Sigmoid colon (tissue), 7 donors: ENCODE results near the gene NISCH. TPM values are rescaled to one million over a fixed set of nuclear protein-coding genes. Genes with fewer than 3 reads are reported as not detected.
A peak's percentile ranks its signal among the peaks of the same experiment; 100 is the strongest.

Experiments
- DNase-seq: peaks from one replicate; pipeline ENCODE4 v3.0.0-alpha.2; 2019
- H3K27ac ChIP-seq, 4 donors: fragments of 200-600 bp; sonication (generic); one replicate each; pipeline ENCODE4 v1.5.1; 2016 to 2019; ENCODE audit warnings: mild to moderate bottlenecking in 1 of 4
- H3K27me3 ChIP-seq, 3 donors: fragments of 200-600 bp; sonication (generic); one replicate each; pipeline ENCODE4 v1.5.1; 2019; ENCODE audit warnings: mild to moderate bottlenecking in 1 of 3
- H3K36me3 ChIP-seq, 4 donors: fragments of 200-600 bp; sonication (generic); one replicate each; pipeline ENCODE4 v1.5.1; 2016 to 2019
- H3K4me1 ChIP-seq, 4 donors: fragments of 200-600 bp; sonication (generic); one replicate each; pipeline ENCODE4 v1.5.1; 2017 to 2019
- H3K4me3 ChIP-seq, 4 donors: fragments of 200-600 bp; sonication (generic); one replicate each; pipeline ENCODE4 v1.5.1; 2017 to 2019; ENCODE audit warnings: mild to moderate bottlenecking in 2 of 4, moderate library complexity in 1 of 4
- H3K9me3 ChIP-seq, 4 donors: fragments of 200-600 bp in 3 of 4; sonication (generic) in 3 of 4; one replicate each; pipeline versions ENCODE4 v1.5.1 to v1.6.1; 2013 to 2019
- EP300 ChIP-seq, 4 donors: sonication (generic); formaldehyde crosslinking; IDR thresholded peaks; one replicate each; pipeline ENCODE4 v1.6.1; 2017; ENCODE audit warnings: antibody characterized with exemption in 4 of 4
- POLR2A ChIP-seq, 2 donors: fragments of 450-650 bp; IDR thresholded peaks; one replicate each; pipeline ENCODE4 v1.6.1; 2016; ENCODE audit warnings: antibody characterized with exemption in 2 of 2, mild to moderate bottlenecking in 2 of 2, moderate library complexity in 2 of 2
- POLR2AphosphoS5 ChIP-seq, 4 donors: sonication (generic); formaldehyde crosslinking; IDR thresholded peaks; one replicate each; pipeline ENCODE4 v1.6.1; 2017; ENCODE audit warnings: antibody characterized with exemption in 4 of 4
- WGBS, 2 donors: extraction: QIAGEN DNeasy Blood & Tissue Kit; methylation state at CpG; one replicate each; pipeline ENCODE4 v1.1.7; 2013; 5-methylcytosine and 5-hydroxymethylcytosine counted together
- intact Hi-C: fragments of 100-400 bp; cut with DNase I; formaldehyde crosslinking; loops from one replicate; pipeline ENCODE4 v1.15.1; 2023
- polyA plus RNA-seq, 3 donors: library from polyadenylated mRNA; stranded (reverse); fragments of 200-250 nt; gene quantifications; one replicate each; pipeline ENCODE4 v1.2.3, GENCODE V29; 2013
- total RNA-seq, 4 donors: library from RNA; depleted of rRNA; stranded (reverse); fragments of >200 nt; gene quantifications; one replicate each; pipeline ENCODE4 v1.1.0, GENCODE V29; 2016
- TF ChIP-seq, protein P1 (sequence below), 4 experiments: fragments of 450-650 bp in 3 of 4; fragments of 200-600 bp in 1 of 4; IDR thresholded peaks; one replicate each; pipeline ENCODE4 v1.5.1; 2016 to 2019; ENCODE audit warnings: antibody characterized with exemption in 4 of 4, mild to moderate bottlenecking in 3 of 4, moderate library complexity in 2 of 4
- donor health status: healthy with polysubstance abuse.
- donor health status: Bipolar disorder and iron deficiency.
- donor health status: healthy.

NISCH gene
- total and polyA plus RNA-seq, 7 donors: 14.3 to 113 (median 53.5) TPM

DNA sequence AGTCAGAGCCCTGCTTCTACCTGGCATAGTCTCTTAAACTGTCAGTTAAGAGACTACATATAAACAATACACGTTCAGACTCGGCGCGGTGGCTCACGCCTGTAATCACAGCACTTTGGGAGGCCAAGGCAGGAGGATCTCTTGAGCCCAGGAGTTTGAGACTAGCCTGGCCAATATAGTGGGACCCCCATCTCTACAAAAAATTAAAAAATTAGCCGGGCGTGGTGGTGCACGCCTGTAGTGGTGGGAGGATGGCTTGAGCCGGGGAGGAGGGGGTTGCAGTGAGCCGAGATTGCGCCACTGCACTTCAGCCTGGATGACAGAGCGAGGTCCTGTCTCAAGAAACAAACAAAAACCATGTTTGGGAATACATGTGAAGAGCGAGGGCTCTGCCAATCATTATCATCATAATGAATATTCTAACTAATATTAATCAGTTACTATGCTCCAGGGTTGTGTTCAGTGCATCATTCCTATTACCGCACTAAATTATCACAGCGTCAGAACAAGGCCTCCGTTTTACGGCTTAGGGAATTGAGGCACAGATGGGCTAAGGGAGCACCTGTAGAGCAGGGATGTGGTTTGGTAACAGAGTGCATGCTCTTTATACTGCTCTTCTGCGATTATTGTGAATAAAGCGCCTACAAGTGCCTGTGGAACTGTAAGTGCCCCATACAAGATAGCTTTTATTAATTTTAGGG lies 80.2 kb downstream of the NISCH start:
- no peak for DNase-seq
- H3K4me1 ChIP-seq: peaks cover 0 to 72% (median 54%) of the 10 kb centered on the region in 4 donors

DNA sequence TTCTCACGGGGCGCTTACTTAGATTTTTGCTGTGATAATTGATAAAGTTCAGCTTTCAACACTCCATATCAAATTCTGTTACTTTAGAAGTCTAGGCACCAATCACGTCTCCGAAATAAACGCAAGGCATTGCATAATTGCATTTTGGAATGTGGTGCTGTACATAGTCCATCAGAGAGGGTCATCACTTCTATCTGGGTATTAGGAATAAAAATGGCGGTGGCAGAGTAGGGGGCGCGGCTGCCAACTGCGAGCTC lies 80.6 kb downstream of the NISCH start:
- Histone ChIP-seq H3K27me3 (no peaks in the 10 kb centered on the region), H3K4me3 (peak overlapping the region in 3 of 4 donors; percentile 57 to 84 (median 68)), H3K36me3 (peaks cover 0 to 9% (median 0%) of the 10 kb centered on the region in 4 donors), H3K9me3 (no peaks in the 10 kb centered on the region), H3K27ac (peak overlapping the region; percentile 80 to 93 (median 88)), H3K4me1 (peaks cover 0 to 72% (median 54%) of the 10 kb centered on the region in 4 donors)
- intact Hi-C loops: loop anchor here (5.0 kb wide), 2 partner anchors 64 to 171 kb away; partner anchors contain the start of genes GLT8D1 and SPCS1
- no peak for DNase-seq
- TF ChIP-seq, protein P1, sequence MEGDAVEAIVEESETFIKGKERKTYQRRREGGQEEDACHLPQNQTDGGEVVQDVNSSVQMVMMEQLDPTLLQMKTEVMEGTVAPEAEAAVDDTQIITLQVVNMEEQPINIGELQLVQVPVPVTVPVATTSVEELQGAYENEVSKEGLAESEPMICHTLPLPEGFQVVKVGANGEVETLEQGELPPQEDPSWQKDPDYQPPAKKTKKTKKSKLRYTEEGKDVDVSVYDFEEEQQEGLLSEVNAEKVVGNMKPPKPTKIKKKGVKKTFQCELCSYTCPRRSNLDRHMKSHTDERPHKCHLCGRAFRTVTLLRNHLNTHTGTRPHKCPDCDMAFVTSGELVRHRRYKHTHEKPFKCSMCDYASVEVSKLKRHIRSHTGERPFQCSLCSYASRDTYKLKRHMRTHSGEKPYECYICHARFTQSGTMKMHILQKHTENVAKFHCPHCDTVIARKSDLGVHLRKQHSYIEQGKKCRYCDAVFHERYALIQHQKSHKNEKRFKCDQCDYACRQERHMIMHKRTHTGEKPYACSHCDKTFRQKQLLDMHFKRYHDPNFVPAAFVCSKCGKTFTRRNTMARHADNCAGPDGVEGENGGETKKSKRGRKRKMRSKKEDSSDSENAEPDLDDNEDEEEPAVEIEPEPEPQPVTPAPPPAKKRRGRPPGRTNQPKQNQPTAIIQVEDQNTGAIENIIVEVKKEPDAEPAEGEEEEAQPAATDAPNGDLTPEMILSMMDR (IDR thresholded peaks at IDR 0.05): no peak
- TF ChIP-seq POLR2A (IDR thresholded peaks at IDR 0.05) (no peak), POLR2AphosphoS5 (IDR thresholded peaks at IDR 0.05) (no peak), EP300 (IDR thresholded peaks at IDR 0.05) (no peak)
- 3 to 15% methylated on average over 9 of the region's 9 CpGs for WGBS, 2 donors

More for the DNA sequence above, 80.2 kb downstream of the NISCH start:
- H3K27me3 ChIP-seq: no peaks in the 10 kb centered on the region
- H3K4me3 ChIP-seq: peak overlapping the region in 3 of 4 donors; percentile 57 to 84 (median 68)
- TF ChIP-seq, protein P1 (IDR thresholded peaks at IDR 0.05): no peak
- TF ChIP-seq POLR2A (IDR thresholded peaks at IDR 0.05): no peak
- no peak for TF ChIP-seq POLR2AphosphoS5 (IDR thresholded peaks at IDR 0.05)
- no peak for TF ChIP-seq EP300 (IDR thresholded peaks at IDR 0.05)
- peak overlapping the region; percentile 80 to 93 (median 88) for H3K27ac ChIP-seq
- no peaks in the 10 kb centered on the region for H3K9me3 ChIP-seq
- intact Hi-C loops: loop anchor here (5.0 kb wide), 2 partner anchors 63 to 172 kb away; partner anchors contain the start of genes GLT8D1 and SPCS1
- WGBS, 2 donors: 83 to 91% methylated on average over 19 of the region's 19 CpGs
- H3K36me3 ChIP-seq: peaks cover 0 to 4% (median 0%) of the 10 kb centered on the region in 4 donors

DNA sequence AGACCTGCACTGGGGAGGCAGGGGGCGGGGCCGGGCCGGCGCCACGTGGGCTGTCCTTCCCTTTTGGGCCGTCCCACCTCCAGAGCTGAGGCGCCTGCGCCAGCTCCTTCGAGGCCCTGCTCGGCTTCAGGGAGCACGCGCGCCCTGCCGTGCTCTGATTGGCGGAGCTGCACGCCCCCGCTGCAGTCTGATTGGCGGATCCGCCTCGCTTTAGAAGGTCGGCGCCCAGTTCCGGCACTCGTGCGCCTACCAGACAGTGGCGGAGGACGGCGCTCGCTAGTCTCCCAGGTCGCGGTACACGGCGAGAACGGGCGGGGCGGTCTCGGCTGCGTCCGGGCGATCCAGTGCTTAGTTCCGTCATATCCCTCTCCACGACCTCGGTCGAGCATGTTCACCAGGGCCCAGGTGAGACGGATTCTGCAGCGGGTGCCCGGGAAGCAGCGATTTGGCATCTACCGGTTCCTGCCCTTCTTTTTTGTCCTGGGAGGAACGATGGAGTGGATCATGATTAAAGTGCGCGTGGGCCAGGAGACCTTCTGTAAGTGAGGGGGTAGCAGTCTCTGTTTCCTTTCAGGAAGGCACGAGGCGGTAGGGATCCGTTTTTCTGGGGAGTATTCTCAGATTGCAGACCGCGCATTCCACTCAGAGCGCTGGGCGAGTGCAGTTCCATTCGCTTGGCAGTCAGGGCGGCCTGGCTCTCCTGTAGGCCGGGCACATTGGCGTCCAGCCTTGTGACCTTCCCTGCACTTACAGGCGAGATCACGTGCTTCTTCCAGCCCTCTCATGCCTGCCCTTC lies 81.2 kb downstream of the NISCH start, which contains the start of gene UQCC5:
TSS of gene UQCC5 (plus strand) at position 237 of the 796 bp plus-strand sequence. CDS start at position 388, 151 bp downstream.
- peak; percentile 99 for DNase-seq
- intact Hi-C loops: loop anchor here (5.0 kb wide), 2 partner anchors 64 to 171 kb away; partner anchors contain the start of genes GLT8D1 and SPCS1
- Histone ChIP-seq H3K4me3 (peak within 1 kb of the TSS; percentile 57 to 84 (median 71)), H3K27ac (peak within 1 kb of the TSS; percentile 85 to 93 (median 88)), H3K27me3 (no peaks in the 10 kb centered on the region), H3K4me1 (peaks cover 0 to 72% (median 54%) of the 10 kb centered on the region in 4 donors), H3K36me3 (peaks cover 0 to 13% (median 0%) of the 10 kb centered on the region in 4 donors), H3K9me3 (no peaks in the 10 kb centered on the region)
- WGBS, 2 donors: 0% methylated on average over 65 of the region's 65 CpGs
- TF ChIP-seq, protein P1 (IDR thresholded peaks at IDR 0.05): no peak
- peak in 1 of 4 donors; percentile 24 for TF ChIP-seq EP300 (IDR thresholded peaks at IDR 0.05)
- peak; percentile 94 to 96 for TF ChIP-seq POLR2A (IDR thresholded peaks at IDR 0.05)
- TF ChIP-seq POLR2AphosphoS5 (IDR thresholded peaks at IDR 0.05): peak; percentile 98 to 100 (median 98)

DNA sequence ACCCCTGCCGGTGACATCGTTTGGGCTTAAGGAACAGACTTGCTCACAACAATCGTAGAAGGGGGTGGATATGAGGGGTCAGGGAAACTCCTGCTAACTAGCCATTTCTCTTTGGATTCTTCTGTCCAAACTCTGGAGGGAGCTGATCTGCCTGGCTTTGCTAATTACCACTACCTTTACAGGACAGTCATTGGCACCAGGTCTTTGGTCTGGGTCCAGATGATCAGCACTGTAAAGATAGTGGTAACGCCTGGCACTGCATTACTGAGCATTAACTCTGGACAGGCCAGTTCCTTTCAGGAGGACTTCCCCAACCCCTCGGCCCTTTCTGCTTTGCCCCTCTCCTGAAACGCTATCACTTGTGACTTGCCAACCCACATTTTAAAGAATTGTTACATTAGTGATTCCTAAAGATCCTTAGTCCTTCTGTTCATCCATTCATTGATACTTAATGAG lies 81.8 kb downstream of the NISCH start:
- Histone ChIP-seq H3K27ac (peak overlapping the region; percentile 85 to 93 (median 88)), H3K4me3 (peak overlapping the region; percentile 57 to 84 (median 71)), H3K9me3 (no peaks in the 10 kb centered on the region), H3K36me3 (peaks cover 0 to 18% (median 0%) of the 10 kb centered on the region in 4 donors), H3K4me1 (peaks cover 0 to 67% (median 54%) of the 10 kb centered on the region in 4 donors), H3K27me3 (no peaks in the 10 kb centered on the region)
- intact Hi-C loops: loop anchor here (5.0 kb wide), 2 partner anchors 65 to 170 kb away; partner anchors contain the start of genes GLT8D1 and SPCS1
- DNase-seq: no peak
- 3 to 6% methylated on average over 6 of the region's 6 CpGs for WGBS, 2 donors
- TF ChIP-seq POLR2A (IDR thresholded peaks at IDR 0.05) (no peak), POLR2AphosphoS5 (IDR thresholded peaks at IDR 0.05) (no peak), EP300 (IDR thresholded peaks at IDR 0.05) (no peak)
- TF ChIP-seq, protein P1 (IDR thresholded peaks at IDR 0.05): no peak
